Measurements from ENCODE around the gene FABP7. TPM values are rescaled to one million over a fixed set of nuclear protein-coding genes. Genes with fewer than 3 reads are reported as not detected.
A peak's percentile ranks its signal among the peaks of the same experiment; 100 is the strongest.

The FABP7 gene
- total and polyA plus RNA-seq, 2 donors, result 0.63 TPM; not detected in 1

GRCh38 chr6:122791310-122791679 is 11.8 kb downstream of the FABP7 start:
- peak overlapping the region; percentile 29 for H3K27ac ChIP-seq (ENCODE audit: low read depth)
- H3K4me1 ChIP-seq (ENCODE audit: insufficient read depth), result no peaks in the 10 kb centered on the region
- no peak overlapping the region for H3K4me3 ChIP-seq (ENCODE audit: low read depth, low read length)
- 90% methylated on average over 2 of the region's 2 CpGs for WGBS
- H3K36me3 ChIP-seq (ENCODE audit: insufficient read depth), result no peaks in the 10 kb centered on the region
- no peak for DNase-seq (ENCODE audit: extremely low spot score)

GRCh38 chr6:122792766-122793165 is 13.2 kb downstream of the FABP7 start:
- WGBS, result 77% methylated on average over 2 of the region's 2 CpGs
- Histone ChIP-seq H3K36me3 (ENCODE audit: insufficient read depth) (peaks cover 2% of the 10 kb centered on the region), H3K27ac (ENCODE audit: low read depth) (no peak overlapping the region), H3K4me1 (ENCODE audit: insufficient read depth) (no peaks in the 10 kb centered on the region), H3K4me3 (ENCODE audit: low read depth, low read length) (no peak overlapping the region)
- no peak for DNase-seq (ENCODE audit: extremely low spot score)

- H3K4me3 ChIP-seq (ENCODE audit: low read depth, low read length), result no peak overlapping the region
- H3K4me1 ChIP-seq (ENCODE audit: insufficient read depth), result no peaks in the 10 kb centered on the region
- DNase-seq (ENCODE audit: extremely low spot score), result no peak
- H3K27ac ChIP-seq (ENCODE audit: low read depth), result no peak overlapping the region
- WGBS, result 97% methylated on average over 3 of the region's 3 CpGs
- H3K36me3 ChIP-seq (ENCODE audit: insufficient read depth), result peaks cover 2% of the 10 kb centered on the region
Measured at GRCh38 chr6:122797537-122797936, 18.0 kb downstream of the FABP7 start.

- 76% methylated on average over 6 of the region's 6 CpGs for WGBS
- Histone ChIP-seq H3K36me3 (ENCODE audit: insufficient read depth) (peaks cover 2% of the 10 kb centered on the region), H3K4me1 (ENCODE audit: insufficient read depth) (no peaks in the 10 kb centered on the region), H3K4me3 (ENCODE audit: low read depth, low read length) (no peak overlapping the region), H3K27ac (ENCODE audit: low read depth) (no peak overlapping the region)
- DNase-seq (ENCODE audit: extremely low spot score), result no peak
Measured at GRCh38 chr6:122798099-122798641, 18.7 kb downstream of the FABP7 start.

- Histone ChIP-seq H3K27ac (ENCODE audit: low read depth) (peak overlapping the region; percentile 38), H3K4me1 (ENCODE audit: insufficient read depth) (no peaks in the 10 kb centered on the region), H3K36me3 (ENCODE audit: insufficient read depth) (peaks cover 2% of the 10 kb centered on the region), H3K4me3 (ENCODE audit: low read depth, low read length) (no peak overlapping the region)
- WGBS, result 89% methylated on average over 4 of the region's 4 CpGs
- DNase-seq (ENCODE audit: extremely low spot score), result no peak
Measured at GRCh38 chr6:122799140-122799745, 19.7 kb downstream of the FABP7 start.

GRCh38 chr6:122799916-122800686 is 20.6 kb downstream of the FABP7 start:
- DNase-seq (ENCODE audit: extremely low spot score), result peak; percentile 68
- peaks cover 2% of the 10 kb centered on the region for H3K36me3 ChIP-seq (ENCODE audit: insufficient read depth)
- 74% methylated on average over 5 of the region's 5 CpGs for WGBS

GRCh38 chr6:122800906-122801305 is 21.4 kb downstream of the FABP7 start:
- no peak for DNase-seq (ENCODE audit: extremely low spot score)
- H3K36me3 ChIP-seq (ENCODE audit: insufficient read depth), result peaks cover 2% of the 10 kb centered on the region
- H3K4me3 ChIP-seq (ENCODE audit: low read depth, low read length), result no peak overlapping the region
- no peaks in the 10 kb centered on the region for H3K4me1 ChIP-seq (ENCODE audit: insufficient read depth)
- WGBS, result 75% methylated on average over 3 of the region's 3 CpGs
- H3K27ac ChIP-seq (ENCODE audit: low read depth), result peak overlapping the region; percentile 62

More at GRCh38 chr6:122799916-122800686, 20.6 kb downstream of the FABP7 start:
- Histone ChIP-seq H3K4me1 (ENCODE audit: insufficient read depth) (no peaks in the 10 kb centered on the region), H3K27ac (ENCODE audit: low read depth) (peak overlapping the region; percentile 62), H3K4me3 (ENCODE audit: low read depth, low read length) (no peak overlapping the region)

- no peak for DNase-seq (ENCODE audit: extremely low spot score)
Measured at GRCh38 chr6:122801397-122801796, 21.9 kb downstream of the FABP7 start.

GRCh38 chr6:122803171-122803661 is 23.7 kb downstream of the FABP7 start:
- no peaks in the 10 kb centered on the region for H3K36me3 ChIP-seq (ENCODE audit: insufficient read depth)
- WGBS, result 13% methylated on average over 4 of the region's 4 CpGs
- no peaks in the 10 kb centered on the region for H3K4me1 ChIP-seq (ENCODE audit: insufficient read depth)
- H3K27ac ChIP-seq (ENCODE audit: low read depth), result no peak overlapping the region
- DNase-seq (ENCODE audit: extremely low spot score), result no peak
- H3K4me3 ChIP-seq (ENCODE audit: low read depth, low read length), result no peak overlapping the region

More at GRCh38 chr6:122801397-122801796, 21.9 kb downstream of the FABP7 start:
- H3K36me3 ChIP-seq (ENCODE audit: insufficient read depth), result peaks cover 2% of the 10 kb centered on the region
- H3K4me1 ChIP-seq (ENCODE audit: insufficient read depth), result no peaks in the 10 kb centered on the region
- 82% methylated on average over 1 of the region's 1 CpG for WGBS
- H3K4me3 ChIP-seq (ENCODE audit: low read depth, low read length), result no peak overlapping the region
- no peak overlapping the region for H3K27ac ChIP-seq (ENCODE audit: low read depth)

GRCh38 chr6:122804962-122805485 is 25.5 kb downstream of the FABP7 start:
- no peak overlapping the region for H3K4me3 ChIP-seq (ENCODE audit: low read depth, low read length)
- H3K36me3 ChIP-seq (ENCODE audit: insufficient read depth), result no peaks in the 10 kb centered on the region
- no peaks in the 10 kb centered on the region for H3K4me1 ChIP-seq (ENCODE audit: insufficient read depth)
- 41% methylated on average over 5 of the region's 5 CpGs for WGBS
- no peak overlapping the region for H3K27ac ChIP-seq (ENCODE audit: low read depth)
- DNase-seq (ENCODE audit: extremely low spot score), result no peak

GRCh38 chr6:122806291-122806690 is 26.8 kb downstream of the FABP7 start:
- 80% methylated on average over 2 of the region's 2 CpGs for WGBS
- H3K4me3 ChIP-seq (ENCODE audit: low read depth, low read length), result no peak overlapping the region
- no peaks in the 10 kb centered on the region for H3K4me1 ChIP-seq (ENCODE audit: insufficient read depth)
- H3K27ac ChIP-seq (ENCODE audit: low read depth), result no peak overlapping the region
- no peak for DNase-seq (ENCODE audit: extremely low spot score)
- no peaks in the 10 kb centered on the region for H3K36me3 ChIP-seq (ENCODE audit: insufficient read depth)

GRCh38 chr6:122808121-122808885 is 28.8 kb downstream of the FABP7 start:
- no peak for DNase-seq (ENCODE audit: extremely low spot score)
- Histone ChIP-seq H3K4me1 (ENCODE audit: insufficient read depth) (no peaks in the 10 kb centered on the region), H3K27ac (ENCODE audit: low read depth) (no peak overlapping the region), H3K4me3 (ENCODE audit: low read depth, low read length) (no peak overlapping the region), H3K36me3 (ENCODE audit: insufficient read depth) (no peaks in the 10 kb centered on the region)
- 87% methylated on average over 10 of the region's 10 CpGs for WGBS

GRCh38 chr6:122809001-122809400 is 29.5 kb downstream of the FABP7 start:
- H3K4me1 ChIP-seq (ENCODE audit: insufficient read depth), result no peaks in the 10 kb centered on the region
- no peak for DNase-seq (ENCODE audit: extremely low spot score)
- H3K36me3 ChIP-seq (ENCODE audit: insufficient read depth), result no peaks in the 10 kb centered on the region
- H3K27ac ChIP-seq (ENCODE audit: low read depth), result no peak overlapping the region
- 42% methylated on average over 4 of the region's 4 CpGs for WGBS
- H3K4me3 ChIP-seq (ENCODE audit: low read depth, low read length), result no peak overlapping the region

Measured in urinary bladder (tissue), 4 donors.